RWPE1 (cell line): ENCODE measurements around the gene THRB.

Experiments used
- CTCF ChIA-PET: fragments of 350-600 bp; sonication (Branson Sonifier 250); formaldehyde crosslinking; extraction: SDS; loops from one replicate; lab custom pipeline; 2021; lab: Yijun Ruan, JAX
- POLR2A ChIA-PET: fragments of 400-600 bp; formaldehyde crosslinking; extraction: SDS; loops from one replicate; lab custom pipeline; 2020; ENCODE audit warnings: antibody characterized with exemption; ENCODE audit not compliant: low non-redundant PET; lab: Yijun Ruan, JAX
- DNase-seq: peaks from one replicate; pipeline ENCODE4 v3.0.0; 2012; ENCODE audit warnings: low spot score
- H3K27ac ChIP-seq: fragments of 450-650 bp; 2 replicates; pipeline ENCODE4 v1.5.1; 2017
- TF ChIP-seq, protein P1 (sequence below): fragments of 450-650 bp; conservative IDR thresholded peaks from 2 replicates; pipeline ENCODE4 v1.5.1; 2017; ENCODE audit warnings: low read depth, mild to moderate bottlenecking

THRB gene

DNA sequence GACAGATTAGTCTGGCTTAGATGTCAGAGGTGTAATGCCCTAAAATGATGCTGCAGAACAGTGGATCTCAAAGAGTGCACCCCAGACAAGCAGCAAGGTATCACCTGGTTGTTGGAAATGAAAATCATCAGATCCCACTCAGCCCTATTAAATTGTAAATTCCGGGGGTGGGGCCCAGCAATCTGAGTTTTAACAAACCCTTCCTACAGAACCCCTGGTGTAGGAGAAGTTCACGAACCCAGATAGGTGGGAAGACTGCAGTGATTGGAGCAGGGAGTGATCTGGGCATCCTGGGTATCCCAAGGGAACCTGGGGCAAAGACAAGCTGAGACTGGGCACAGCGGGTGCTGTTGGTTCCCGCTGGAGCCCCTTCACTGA is 24.3 kb upstream of the THRB start:
- no peak overlapping the region for H3K27ac ChIP-seq
- TF ChIP-seq, protein P1, sequence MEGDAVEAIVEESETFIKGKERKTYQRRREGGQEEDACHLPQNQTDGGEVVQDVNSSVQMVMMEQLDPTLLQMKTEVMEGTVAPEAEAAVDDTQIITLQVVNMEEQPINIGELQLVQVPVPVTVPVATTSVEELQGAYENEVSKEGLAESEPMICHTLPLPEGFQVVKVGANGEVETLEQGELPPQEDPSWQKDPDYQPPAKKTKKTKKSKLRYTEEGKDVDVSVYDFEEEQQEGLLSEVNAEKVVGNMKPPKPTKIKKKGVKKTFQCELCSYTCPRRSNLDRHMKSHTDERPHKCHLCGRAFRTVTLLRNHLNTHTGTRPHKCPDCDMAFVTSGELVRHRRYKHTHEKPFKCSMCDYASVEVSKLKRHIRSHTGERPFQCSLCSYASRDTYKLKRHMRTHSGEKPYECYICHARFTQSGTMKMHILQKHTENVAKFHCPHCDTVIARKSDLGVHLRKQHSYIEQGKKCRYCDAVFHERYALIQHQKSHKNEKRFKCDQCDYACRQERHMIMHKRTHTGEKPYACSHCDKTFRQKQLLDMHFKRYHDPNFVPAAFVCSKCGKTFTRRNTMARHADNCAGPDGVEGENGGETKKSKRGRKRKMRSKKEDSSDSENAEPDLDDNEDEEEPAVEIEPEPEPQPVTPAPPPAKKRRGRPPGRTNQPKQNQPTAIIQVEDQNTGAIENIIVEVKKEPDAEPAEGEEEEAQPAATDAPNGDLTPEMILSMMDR, result no peak
- POLR2A ChIA-PET, result no interaction called here
- CTCF ChIA-PET, result no interaction called here
- DNase-seq, result no peak

GRCh38 chr3:24514119-24514518 is 19.5 kb upstream of the THRB start:
- ChIA-PET CTCF (no interaction called here), POLR2A (no interaction called here)
- TF ChIP-seq, protein P1, result no peak
- no peak for DNase-seq
- no peak overlapping the region for H3K27ac ChIP-seq

- ChIA-PET POLR2A (no interaction called here), CTCF (no interaction called here)
- TF ChIP-seq, protein P1, result no peak
- no peak for DNase-seq
- no peak overlapping the region for H3K27ac ChIP-seq
Observed at GRCh38 chr3:24513463-24513862, 18.8 kb upstream of the THRB start.

GRCh38 chr3:24512564-24513197 is 18.0 kb upstream of the THRB start:
- ChIA-PET CTCF (no interaction called here), POLR2A (no interaction called here)
- TF ChIP-seq, protein P1, result no peak
- H3K27ac ChIP-seq, result no peak overlapping the region
- no peak for DNase-seq

- H3K27ac ChIP-seq, result no peak overlapping the region
- CTCF ChIA-PET, result no interaction called here
- TF ChIP-seq, protein P1, result no peak
- POLR2A ChIA-PET, result no interaction called here
- no peak for DNase-seq
Observed at GRCh38 chr3:24510030-24510648, 15.5 kb upstream of the THRB start.

GRCh38 chr3:24508423-24508839 is 13.8 kb upstream of the THRB start:
- peak; percentile 48 for DNase-seq
- no peak overlapping the region for H3K27ac ChIP-seq
- CTCF ChIA-PET, result no interaction called here
- POLR2A ChIA-PET, result no interaction called here
- TF ChIP-seq, protein P1, result no peak
